ENCODE results near the gene ELFN1.

Gene ELFN1

DNA sequence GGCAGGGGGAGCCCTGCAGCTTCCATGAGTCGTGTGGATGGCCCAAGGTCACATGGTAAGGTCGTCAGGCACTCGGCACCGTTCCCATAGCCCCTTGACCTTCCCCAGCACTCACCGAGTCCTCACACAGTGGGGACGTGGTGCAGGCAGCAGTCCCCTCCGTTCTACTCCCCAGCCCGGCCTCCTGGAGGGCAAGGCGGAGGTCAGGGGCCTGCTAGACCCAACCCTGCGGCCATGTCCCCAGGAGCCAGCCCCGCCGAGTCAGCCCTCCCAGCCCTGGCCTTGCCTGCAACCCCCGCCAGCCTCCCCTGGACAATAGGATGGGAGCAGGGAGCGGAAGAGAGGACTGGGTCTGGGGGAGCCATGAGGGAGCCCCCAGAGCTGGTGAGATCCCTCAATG lies 65.2 kb downstream of the ELFN1 start:
- intact Hi-C loops (cut with DNase I): no loop called here
- DNase-seq: no peak

DNA sequence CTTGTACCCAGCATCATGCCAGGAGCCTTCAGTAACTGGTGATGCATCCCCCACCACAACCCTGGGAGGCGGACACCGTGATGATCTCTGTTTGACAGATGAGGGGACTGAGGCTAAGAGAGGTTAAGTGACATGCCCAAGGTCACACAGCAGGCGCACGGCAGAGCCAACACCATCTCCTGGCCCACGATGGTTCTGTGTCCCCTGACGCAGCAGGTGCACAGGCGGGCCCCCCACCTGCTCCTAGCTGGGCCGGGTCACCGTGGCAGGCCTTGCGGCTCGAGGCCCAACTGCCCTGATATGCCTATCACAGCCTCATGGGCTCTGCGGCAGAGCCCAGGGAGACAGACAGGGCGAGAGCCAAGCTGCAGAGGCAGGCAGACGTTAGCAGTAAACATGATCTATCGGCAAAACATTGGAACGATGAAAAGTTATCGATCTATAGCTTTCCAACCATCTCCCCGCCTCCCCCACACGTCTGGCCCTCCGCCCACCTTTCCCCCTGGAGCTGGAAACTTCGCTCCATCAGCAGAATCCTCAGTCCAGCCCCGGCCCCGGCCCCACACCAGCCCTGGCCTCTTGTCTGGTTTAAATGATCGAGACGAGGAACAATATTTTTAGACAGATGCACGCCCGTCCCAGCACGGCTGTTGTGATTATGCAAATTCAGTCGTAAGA lies 65.9 kb downstream of the ELFN1 start:
- no peak for DNase-seq
- intact Hi-C loops (cut with DNase I): no loop called here

DNA sequence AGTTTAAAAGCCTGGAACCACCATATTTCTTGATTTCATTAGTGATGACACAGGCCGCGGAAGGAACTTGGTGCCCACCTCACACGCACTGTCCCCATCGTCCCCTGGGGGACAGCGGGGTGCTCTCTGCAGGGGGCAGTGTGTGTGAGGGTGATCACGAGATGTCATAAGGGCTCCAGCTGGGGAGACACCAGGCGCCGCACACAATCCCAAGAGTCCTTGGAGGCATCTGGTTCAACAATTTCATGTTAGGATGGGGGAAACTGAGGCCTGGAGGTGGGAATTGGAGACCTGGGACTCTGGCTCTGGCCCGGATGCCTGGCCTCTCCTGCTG lies 66.4 kb downstream of the ELFN1 start:
- intact Hi-C loops (cut with DNase I): no loop called here
- no peak for DNase-seq

DNA sequence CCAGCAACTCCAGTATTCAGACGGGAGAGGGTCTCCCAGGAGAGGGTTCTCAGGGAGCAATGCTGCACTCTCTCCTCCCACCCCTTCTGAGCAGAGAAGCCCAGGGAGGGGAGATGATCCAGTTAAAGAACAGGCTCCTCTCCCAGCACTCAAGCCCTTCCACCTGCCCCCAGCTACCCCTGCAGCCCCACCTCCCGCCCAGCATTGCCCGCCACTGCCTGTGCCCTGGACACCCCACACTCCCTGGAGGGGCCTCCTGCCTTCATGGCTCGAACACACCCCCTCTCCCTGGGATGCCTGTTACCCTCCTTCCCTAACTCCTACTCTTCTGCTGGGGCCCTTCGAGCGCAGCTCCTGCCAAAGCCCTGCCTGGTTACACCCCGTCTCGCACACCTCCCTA lies 66.8 kb downstream of the ELFN1 start:
- no peak for DNase-seq
- intact Hi-C loops (cut with DNase I): no loop called here

DNA sequence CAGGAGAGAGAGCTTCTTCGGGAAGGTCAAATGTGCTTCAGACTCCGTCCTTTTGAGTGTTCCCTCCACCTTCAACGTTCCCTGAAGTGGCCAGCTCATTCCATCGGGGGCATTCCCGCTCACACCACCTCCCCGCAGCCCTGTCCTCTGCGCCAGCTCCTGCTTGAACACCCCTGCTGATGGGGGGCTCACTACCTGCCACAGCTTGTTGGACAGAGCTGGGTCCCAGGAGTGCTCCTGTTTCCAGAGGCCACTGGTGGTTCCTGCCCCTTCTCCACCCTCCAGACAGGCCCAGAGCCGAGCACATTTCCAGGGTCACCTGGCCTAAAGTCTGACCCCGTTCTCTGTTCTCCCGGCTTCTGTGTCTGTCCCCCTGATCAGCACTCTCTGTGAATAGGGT lies 67.4 kb downstream of the ELFN1 start:
- intact Hi-C loops (cut with DNase I): no loop called here
- no peak for DNase-seq

DNA sequence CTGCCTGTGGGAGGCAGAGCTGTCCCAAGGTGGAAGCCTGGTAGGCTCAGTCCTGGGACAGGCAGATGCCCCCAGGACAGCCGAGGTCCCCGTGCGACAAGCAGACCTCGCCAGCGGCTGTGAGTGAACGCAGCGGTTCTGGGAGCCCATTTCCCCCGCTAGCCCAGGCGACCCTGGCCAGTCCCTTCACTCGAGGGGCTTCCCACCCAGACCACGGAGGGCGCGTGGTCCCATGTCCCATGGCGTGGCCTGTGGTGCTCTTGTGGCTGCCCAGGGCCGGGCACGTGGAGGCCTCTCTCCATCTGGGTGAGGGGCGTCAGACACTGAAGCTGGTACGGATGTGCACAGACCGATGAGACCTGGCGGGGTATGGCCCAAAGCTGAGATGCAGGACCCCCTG lies 67.9 kb downstream of the ELFN1 start:
- intact Hi-C loops (cut with DNase I): no loop called here

DNA sequence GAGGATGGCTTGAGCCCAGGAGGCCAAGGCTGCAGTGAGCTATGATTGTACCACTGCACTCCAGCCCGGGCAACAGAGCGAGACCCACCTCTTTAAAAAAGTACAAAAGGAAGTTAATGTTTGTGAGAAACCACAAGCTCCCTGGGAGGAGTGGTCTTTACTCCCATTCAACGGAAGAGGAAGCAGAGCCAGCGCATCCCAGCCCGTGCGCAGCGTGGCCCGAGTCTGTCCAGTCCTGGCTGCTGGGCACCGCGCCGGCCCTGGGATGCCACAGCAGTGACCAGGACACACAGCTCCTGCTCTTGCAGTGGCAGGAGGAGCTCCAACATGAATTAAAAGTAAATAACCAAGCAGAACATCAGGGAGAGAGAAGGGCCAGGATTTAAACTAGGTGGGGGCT lies 68.4 kb downstream of the ELFN1 start:
- no peak for DNase-seq
- intact Hi-C loops (cut with DNase I): no loop called here

More for the DNA sequence above, 67.9 kb downstream of the ELFN1 start:
- DNase-seq: no peak

DNA sequence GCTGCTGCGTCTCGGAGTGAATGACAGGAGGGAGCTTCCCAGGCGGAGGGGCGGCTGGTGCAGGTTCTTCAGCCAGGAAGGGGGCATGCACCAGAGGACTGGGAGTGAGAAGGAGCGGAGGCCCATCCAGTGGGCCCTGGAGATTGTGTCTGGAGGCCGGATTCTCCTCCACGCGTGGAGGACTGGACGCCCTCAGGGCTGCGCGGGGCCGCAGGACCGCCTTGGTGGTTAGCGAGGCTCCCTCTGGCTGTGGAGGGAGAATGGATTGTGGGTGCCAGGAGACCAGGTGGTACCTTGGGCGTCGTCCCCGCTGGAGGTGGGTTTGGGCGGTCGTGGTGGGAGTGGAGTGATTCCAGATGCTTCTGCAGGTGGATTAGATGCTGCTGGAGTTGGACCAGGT lies 68.9 kb downstream of the ELFN1 start:
- no peak for DNase-seq
- intact Hi-C loops (cut with DNase I): no loop called here

DNA sequence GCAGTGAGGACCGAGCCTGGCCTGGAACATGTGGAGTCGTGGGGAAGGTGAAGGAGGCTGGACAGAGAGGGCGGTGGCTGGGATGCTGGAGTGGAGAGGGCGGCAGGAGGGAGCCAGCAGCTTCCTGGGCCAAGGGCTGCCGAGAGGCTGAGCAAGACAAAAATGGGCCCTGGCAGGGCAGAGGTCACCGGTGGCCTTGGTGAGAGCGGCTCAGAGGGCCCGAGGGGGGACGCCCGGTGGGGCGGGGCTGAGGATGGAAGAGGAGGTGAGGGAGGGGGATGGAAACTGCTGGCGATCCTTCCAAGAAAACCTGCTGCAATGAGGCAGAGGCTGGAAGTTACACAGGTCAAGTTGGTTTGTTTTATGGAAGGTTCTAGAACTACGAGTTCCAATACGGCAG lies 69.5 kb downstream of the ELFN1 start:
- intact Hi-C loops (cut with DNase I): no loop called here
- no peak for DNase-seq

DNA sequence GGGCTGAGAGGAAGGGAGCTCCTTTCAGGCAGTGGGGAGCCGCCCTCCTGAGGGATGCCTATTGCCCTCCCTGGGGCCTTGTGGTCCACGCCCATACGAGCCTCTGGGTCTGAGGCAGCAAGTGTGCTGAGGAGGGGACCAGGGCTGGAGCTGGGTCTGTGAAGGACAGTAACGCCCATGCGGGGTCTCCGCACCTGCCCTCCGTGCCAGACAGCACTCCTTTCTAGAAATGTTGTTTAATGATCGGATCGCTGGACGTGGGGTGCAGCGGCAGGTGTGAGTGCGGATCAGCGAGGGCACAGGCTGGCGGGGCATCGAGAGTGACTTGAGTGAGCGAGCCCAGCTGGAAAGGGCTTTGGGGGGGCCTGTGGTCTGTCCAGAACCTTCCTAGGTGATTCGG lies 70.1 kb downstream of the ELFN1 start:
- DNase-seq: no peak
- intact Hi-C loops (cut with DNase I): no loop called here

DNA sequence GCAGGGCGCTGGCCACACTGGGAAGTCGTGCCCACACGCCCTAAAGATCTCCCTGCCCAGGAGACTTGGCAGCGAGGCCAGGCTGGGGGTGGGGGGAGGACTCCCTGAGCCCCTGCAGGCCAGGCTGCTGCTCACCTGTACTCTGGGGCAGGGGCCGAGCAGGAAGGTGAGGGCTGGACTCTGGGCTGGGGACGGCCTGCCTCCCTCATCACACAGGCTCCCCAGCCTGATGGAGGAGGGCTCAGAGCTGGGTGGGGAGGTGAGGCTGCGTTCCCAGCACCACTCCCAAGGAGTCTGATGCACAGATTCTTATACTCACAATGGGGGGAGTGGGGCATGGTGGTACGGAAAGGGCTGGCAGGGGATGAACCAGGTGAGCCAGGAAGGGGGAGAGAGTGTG lies 71.2 kb downstream of the ELFN1 start:
- intact Hi-C loops (cut with DNase I): no loop called here

DNA sequence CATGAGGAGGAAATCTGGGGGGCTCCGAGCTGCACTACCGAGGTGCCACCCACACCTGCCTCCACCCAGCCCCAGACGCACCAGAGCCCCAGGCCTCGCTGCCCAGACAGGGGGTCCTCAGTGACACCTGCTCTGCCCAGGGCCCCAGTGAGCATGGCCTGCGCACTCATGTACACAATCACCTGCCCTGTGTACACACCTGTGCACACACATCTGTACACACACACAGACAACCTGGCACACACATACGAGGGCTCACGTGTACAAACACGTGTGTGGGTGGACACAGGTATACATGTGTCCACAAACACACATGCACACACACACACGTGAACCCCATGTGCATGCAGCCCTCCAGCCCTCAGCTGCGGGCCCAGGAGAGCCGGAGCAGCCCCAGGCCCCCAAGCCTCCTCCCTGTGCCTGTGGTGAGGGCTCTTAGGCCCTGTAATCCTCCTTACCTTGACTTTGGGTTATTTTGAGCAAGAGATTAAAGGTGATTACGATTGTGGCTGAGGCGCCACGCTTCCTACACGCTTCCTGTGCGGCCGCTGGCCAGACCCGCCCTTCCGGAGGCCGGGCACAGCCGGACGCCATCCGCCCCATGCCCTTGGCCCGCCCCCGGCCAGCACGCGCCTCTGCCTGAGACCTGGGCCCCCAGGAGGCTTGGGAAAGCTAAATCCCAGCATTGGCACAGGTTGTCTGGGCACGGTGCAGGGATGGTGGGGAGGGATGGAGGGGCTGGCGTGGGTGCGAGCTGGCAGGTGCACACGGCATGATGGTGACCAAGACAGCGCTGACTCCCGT lies 71.9 kb downstream of the ELFN1 start:
- intact Hi-C loops (cut with DNase I): no loop called here
- DNase-seq: no peak

More for the DNA sequence above, 71.2 kb downstream of the ELFN1 start:
- DNase-seq: no peak

DNA sequence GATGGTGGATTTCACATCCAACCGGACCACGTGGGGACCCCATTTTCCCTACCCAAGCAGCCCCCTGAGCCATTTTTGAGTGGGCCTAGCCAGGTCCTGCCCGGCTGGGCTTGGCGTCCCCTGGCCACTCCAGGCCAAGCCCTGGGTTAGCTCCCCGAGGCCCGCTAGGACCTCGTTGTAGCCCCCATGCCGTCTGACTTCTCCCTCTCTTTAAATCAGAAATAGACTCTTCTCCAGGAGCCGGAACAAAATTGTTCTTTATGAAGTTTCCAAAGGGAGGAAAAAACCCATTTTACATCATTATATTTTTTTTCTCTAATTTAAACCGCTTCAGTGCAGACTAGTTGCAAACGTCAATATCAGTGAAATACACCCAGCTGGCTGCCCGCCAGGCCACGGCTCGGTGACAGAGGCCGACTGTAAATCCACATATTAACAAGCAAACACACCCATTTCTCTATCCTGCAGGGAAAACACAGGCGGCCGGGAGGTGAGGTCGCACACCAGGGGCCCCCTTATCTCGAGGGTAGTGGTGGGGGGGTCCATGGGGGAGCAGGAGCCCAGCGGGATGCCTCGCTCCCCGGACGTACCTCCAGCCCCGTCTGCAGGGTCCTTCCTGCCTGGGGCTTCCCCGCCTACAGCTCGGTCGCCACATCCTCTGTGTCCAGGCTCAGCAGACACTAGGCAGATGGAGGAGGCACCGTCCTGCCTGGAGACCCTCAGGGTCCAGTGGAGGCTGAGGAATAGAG lies 72.7 kb downstream of the ELFN1 start:
- DNase-seq: peak in 1 of 10 donors; percentile 35
- intact Hi-C loops (cut with DNase I): no loop called here

DNA sequence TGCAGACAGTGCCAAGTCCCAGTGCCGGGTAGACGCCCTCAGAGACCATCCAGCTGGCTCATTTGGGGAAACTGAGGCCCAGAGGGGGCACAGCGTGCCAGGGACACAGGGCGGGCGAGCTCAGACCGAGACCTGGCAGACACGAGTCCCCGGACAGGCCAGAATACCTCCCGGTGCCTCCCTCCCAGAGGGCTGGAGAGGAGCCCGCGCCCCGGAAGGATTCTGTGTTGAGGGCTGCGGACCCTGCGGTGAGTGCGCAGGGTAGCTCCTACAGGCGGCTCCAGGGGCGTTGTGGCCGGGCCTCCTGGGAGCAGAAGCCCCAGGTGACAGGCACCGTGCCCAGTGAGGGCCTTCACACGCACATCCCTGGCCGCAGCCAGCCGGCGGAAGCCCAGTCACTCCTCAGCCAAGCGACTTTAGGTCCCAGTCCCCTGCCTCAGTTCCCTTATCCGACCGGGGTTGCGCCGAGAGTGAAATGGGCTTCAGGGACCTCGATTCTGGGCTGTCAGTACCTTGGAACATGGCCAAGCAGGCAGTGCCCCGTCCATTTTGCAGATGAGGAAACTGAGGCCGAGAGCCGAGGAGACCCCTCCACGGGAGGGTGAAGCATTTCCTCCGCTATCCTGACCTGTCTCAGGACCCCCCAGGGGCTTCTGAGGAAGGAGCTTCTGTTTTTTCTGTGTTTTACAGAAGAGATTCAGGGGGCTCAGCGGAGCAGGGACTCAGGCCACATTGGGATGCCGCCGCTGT lies 73.6 kb downstream of the ELFN1 start:
- intact Hi-C loops (cut with DNase I): no loop called here
- DNase-seq: no peak

DNA sequence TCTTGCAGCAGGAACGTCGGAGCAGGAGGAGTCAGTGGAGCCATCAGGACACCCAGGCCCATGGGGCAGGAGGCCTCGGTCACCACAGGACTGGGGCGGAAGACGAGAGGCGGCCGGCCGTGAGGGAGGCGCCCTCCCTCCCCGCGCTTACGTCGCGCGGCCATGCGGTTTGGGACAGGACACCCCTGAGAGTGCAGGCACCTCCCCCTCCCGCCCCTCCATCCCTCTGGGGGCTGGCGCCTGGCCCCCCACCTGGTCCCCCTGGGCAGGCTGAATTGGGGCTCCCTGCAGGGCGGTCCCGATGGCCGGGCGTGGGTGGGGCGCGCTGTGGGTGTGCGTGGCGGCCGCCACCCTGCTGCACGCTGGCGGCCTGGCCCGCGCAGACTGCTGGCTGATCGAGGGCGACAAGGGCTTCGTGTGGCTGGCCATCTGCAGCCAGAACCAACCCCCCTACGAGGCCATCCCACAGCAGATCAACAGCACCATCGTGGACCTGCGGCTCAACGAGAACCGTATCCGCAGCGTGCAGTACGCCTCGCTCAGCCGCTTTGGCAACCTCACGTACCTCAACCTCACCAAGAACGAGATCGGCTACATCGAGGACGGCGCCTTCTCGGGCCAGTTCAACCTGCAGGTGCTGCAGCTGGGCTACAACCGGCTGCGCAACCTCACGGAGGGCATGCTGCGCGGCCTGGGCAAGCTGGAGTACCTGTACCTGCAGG lies 74.4 kb downstream of the ELFN1 start:
- no peak for DNase-seq
- intact Hi-C loops (cut with DNase I): no loop called here

DNA sequence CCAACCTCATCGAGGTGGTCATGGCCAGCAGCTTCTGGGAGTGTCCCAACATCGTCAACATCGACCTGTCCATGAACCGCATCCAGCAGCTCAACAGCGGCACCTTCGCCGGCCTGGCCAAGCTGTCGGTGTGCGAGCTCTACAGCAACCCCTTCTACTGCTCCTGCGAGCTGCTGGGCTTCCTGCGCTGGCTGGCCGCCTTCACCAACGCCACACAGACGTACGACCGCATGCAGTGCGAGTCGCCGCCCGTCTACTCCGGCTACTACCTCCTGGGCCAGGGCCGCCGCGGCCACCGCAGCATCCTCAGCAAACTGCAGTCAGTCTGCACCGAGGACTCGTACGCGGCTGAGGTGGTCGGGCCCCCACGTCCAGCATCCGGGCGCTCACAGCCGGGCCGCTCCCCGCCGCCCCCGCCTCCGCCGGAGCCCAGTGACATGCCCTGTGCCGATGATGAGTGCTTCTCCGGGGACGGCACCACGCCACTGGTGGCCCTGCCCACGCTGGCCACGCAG lies 75.0 kb downstream of the ELFN1 start:
- no peak for DNase-seq
- intact Hi-C loops (cut with DNase I): no loop called here

DNA sequence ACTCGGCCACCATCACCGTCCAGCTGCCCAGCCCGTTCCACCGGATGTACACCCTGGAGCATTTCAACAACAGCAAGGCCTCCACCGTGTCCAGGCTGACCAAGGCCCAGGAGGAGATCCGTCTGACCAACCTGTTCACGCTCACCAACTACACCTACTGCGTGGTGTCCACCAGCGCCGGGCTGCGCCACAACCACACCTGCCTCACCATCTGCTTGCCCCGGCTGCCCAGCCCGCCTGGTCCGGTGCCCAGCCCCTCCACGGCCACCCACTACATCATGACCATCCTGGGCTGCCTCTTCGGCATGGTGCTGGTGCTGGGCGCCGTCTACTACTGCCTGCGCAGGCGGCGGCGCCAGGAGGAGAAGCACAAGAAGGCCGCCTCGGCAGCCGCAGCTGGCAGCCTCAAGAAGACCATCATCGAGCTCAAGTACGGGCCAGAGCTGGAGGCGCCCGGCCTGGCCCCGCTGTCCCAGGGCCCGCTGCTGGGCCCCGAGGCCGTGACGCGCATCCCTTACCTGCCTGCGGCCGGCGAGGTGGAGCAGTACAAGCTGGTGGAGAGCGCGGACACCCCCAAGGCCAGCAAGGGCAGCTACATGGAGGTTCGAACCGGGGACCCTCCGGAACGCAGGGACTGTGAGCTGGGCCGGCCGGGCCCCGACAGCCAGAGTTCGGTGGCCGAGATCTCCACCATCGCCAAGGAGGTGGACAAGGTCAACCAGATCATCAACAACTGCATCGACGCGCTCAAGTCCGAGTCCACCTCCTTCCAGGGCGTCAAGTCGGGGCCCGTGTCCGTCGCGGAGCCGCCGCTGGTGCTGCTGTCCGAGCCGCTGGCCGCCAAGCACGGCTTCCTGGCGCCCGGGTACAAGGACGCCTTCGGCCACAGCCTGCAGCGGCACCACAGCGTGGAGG lies 75.8 kb downstream of the ELFN1 start:
- intact Hi-C loops (cut with DNase I): no loop called here
- DNase-seq: no peak

DNA sequence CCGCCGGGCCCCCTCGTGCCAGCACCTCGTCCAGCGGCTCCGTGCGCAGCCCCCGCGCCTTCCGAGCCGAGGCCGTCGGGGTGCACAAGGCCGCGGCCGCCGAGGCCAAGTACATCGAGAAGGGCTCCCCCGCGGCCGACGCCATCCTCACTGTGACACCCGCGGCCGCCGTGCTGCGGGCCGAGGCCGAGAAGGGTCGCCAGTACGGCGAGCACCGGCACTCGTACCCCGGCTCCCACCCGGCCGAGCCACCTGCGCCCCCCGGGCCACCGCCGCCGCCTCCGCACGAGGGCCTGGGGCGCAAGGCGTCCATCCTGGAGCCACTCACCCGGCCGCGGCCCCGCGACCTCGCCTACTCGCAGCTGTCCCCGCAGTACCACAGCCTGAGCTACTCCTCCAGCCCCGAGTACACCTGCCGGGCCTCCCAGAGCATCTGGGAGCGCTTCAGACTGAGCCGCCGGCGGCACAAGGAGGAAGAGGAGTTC lies 76.5 kb downstream of the ELFN1 start:
- no peak for DNase-seq
- intact Hi-C loops (cut with DNase I): no loop called here

Data from posterior cingulate gyrus (tissue), 11 donors.